GM18520 (cell line): ENCODE data around the gene SPN.
"Not testable (repeated sequence)": the region's sequence is repeated elsewhere in the genome, so short reads cannot be mapped to it uniquely, and the experiment has no call there.

Experiments used
- ATAC-seq: cut with Tn5 transposase; IDR thresholded peaks from one replicate; pipeline ENCODE4 v1.9.1; 2021; ENCODE audit not compliant: unreplicated experiment

Gene SPN

GRCh38 chr16:29699324-29700219 is 36.5 kb downstream of the SPN start:
- no peak for ATAC-seq

- ATAC-seq: no peak
Observed at GRCh38 chr16:29700253-29700987, 37.4 kb downstream of the SPN start.

DNA sequence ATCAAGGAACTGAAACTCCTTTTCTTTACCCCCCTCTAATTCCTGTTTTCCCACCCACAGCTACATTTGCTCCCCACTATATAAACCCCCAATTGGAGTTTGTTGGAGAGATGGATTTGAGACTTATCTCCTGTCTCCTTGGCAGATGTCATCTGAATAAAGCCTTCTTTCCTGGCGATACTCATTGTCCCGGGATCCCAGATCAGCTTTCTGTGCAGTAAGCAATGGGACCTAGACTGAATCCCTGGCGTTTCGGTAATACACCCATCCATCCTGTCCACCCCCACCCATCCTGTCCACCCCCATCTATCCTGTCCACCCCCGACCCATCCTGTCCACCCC is 38.1 kb downstream of the SPN start:
- no peak for ATAC-seq

GRCh38 chr16:29702269-29702668 is 39.2 kb downstream of the SPN start:
- no peak for ATAC-seq

DNA sequence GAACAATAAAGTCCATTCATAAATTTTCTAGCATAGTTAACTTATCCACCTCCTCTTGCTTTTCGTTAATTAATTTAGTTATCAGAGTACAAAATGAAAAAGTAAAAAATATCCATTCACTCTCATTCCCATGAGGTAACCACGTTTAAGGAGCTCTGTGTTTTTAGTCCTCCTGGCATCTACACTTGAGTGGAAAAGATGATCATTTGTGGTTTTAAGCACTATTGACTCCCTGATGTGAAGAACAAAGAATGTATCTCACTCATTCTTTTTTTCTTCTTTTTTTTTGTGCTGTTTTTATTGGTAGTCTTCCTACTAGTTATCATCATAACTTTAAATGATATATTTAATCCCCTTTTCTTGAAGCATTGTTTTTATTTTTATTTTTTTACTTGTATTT is 42.0 kb downstream of the SPN start:
- no peak for ATAC-seq

GRCh38 chr16:29707160-29707559 is 44.1 kb downstream of the SPN start:
- not testable (repeated sequence) for ATAC-seq

- ATAC-seq: no peak
Observed at GRCh38 chr16:29708917-29709600, 46.0 kb downstream of the SPN start.

DNA sequence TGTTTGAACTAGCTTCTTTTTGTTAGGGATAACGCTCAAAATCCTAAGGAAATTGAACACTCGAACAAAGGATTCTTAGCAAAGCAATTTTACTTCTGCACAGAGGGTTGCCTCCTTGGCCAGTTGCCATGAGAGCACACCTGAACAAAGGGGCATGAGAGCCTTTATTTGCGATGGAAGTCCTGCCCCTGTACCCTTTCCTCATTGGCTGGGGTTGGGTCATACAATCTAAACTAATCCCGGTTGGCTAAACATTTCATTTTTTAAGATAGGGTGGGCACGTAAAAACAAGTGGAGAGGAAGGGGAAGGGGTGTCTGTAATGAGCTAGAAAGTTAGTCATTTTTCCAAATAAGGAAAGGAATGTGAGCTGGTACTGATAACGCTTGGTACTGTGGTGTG is 46.6 kb downstream of the SPN start:
- ATAC-seq: not testable (repeated sequence)

DNA sequence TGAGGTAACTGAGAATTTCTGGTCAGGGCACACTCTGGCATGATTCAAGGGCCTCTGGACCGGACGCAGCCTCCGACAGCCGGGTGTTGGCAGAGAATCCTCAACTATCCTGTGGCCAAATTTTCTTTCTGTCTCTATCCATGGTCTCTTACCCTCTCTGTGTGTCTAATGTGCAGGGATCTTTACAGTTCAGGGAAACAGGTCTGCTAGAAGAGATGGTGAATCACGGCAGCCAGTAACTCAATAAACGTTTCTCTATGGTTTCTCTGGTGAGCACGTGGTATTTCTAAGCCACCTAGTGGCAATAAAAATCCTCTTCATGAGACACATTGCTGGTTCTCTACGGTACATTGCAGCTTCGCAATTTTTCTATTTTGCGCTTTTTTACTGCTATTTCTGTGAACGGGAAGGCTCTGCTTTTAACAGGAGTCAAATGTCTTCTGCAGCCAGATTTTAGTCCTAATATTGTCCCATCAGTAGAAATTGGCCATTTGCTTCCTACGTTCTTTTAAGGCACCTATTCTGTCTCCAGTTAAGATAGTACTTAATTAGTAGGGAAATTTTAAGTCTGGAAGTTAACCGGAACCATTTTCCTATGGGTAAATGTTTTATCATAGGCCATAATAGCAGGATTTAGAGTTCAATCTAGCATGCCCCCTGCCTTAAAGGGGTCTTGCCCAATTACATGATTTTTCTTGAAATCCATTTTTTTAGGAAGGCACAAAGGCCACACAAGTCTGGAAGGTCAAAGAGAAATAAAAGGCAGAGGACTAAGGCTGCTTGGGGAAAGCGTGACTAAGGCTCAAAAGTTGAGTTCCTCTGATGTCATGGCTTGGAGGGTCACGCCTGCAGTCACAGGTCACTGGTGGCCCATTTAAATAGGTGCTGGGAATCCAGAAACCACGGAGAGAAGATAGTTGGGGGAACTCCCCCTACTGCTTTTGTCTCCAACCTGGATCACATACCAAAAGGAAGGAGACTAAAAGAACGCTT is 47.5 kb downstream of the SPN start:
- no peak for ATAC-seq

DNA sequence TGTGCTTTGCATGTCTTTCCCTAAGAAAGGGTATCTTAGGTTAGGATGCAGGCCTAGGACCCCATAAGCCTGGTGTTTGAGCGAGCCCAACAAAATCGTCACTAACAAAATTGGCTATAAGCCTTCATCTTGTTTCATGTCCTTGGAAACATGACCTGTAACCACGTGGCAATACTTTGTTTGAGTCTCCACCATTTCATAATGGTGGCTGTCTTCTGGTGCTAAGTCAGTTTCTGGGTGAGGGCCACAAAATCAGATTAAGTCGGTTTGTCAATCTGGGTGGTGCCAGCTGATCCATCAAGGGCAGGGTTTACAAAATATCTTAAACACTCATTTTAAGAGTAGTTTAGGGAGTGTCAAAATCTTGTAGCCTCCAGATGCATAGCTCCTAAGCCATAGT is 49.8 kb downstream of the SPN start:
- ATAC-seq: no peak

- no peak for ATAC-seq
Observed at GRCh38 chr16:29714396-29714795, 51.3 kb downstream of the SPN start.

- ATAC-seq: no peak
Observed at GRCh38 chr16:29714972-29715371, 51.9 kb downstream of the SPN start.

DNA sequence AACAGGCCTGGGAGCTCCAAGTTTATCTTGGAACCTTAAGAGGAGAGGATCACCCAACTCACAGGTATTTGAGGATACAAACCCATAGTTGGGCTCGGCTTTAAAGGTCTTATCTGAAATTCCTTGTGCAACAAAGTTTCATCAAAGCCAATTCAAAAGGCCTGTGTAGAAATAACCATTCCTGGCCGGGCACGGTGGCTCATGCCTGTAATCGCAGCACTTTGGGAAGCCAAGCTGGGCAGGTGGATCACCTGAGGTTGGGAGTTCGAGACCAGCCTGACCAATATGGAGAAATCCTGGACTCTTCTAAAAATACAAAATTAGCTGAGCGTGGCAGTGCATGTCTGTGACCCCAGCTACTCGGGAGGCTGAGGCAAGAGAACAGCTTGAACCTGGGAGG is 54.1 kb downstream of the SPN start:
- no peak for ATAC-seq

GRCh38 chr16:29719063-29719462 is 56.0 kb downstream of the SPN start:
- ATAC-seq: no peak
